GM19193 (cell line): ENCODE results near the gene WFS1.

Experiments used
- POLR2A ChIP-seq: IDR thresholded peaks from 4 replicates; pipeline ENCODE4 v1.6.1; 2011; ENCODE audit not compliant: insufficient read depth, insufficient read length; ENCODE audit errors: extremely low read depth

The WFS1 gene

DNA sequence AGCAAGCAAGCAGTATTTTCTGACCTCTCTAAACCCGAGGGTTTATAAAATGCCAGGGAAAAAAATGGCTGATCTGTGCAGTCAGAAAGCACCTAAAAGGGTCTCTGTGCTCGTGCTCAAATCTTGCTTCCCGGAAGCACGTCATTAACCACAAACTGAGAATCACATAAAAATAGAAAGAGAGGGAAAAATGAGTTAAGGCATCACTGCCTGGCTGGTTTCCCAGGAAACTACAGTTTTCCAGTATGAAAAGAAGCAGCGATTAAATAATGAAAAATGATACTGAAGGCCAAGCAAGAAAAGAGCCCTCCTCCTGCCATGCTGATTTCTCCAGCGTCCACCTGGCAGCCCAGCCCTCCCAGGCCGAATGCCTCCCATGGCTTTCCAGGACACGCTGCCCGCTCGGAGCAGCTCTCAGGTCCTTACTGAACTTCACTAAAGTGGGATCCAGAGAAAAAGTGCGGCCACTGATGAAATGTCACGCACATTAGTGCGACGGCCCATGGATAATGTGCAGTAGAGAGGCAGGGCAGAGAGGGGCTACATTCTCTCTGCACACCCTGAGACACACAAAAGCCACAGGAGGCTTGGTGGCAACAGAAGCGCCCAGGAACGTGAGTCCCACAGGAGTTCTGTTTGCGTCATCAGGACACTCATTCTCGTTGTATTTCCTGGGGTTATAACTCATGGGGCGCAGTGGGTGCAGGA, 80.4 kb downstream of the WFS1 start:
- TF ChIP-seq POLR2A = no peak

- no peak for TF ChIP-seq POLR2A
Observed at GRCh38 chr4:6350646-6351045, 81.0 kb downstream of the WFS1 start.

- TF ChIP-seq POLR2A = no peak
Observed at GRCh38 chr4:6351246-6352000, 81.8 kb downstream of the WFS1 start.

DNA sequence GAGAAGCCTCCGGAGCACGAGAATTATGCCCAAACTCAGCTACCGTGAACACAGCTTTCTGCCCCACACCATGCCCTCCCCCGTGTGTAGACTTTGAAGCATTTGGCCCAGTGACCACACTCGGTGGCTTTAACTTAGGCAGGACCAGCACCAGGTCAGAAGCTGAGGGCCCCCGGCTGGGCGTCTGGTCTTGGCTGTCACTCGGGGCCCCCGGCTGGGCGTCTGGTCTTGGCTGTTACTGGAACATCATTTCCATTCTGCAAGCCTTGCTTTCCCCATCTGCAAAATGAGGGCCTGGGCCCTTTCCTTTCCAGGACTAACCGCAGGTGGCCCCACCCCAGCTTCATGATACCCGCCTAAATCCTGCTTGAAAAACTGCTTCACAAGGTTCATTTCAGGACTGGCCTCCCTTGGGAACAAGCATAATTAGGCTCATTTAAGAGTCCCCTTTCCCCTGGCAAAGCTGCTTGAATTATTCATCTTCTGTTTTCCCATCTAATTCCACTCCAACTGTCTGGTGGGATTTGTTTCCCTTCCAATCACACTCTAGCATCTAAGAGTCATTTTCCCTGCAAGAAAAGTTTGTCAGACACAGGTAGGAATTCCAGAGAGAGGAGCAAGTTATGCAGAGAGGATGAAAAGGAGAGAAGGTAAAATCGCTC, 82.5 kb downstream of the WFS1 start:
- TF ChIP-seq POLR2A = no peak
